ENCODE results near the gene RHOT2. TPM values are rescaled to one million over a fixed set of nuclear protein-coding genes. Genes with fewer than 3 reads are reported as not detected.

Gene RHOT2
- total RNA-seq, 1 experiment from 2014 or later = 73.8 TPM

DNA sequence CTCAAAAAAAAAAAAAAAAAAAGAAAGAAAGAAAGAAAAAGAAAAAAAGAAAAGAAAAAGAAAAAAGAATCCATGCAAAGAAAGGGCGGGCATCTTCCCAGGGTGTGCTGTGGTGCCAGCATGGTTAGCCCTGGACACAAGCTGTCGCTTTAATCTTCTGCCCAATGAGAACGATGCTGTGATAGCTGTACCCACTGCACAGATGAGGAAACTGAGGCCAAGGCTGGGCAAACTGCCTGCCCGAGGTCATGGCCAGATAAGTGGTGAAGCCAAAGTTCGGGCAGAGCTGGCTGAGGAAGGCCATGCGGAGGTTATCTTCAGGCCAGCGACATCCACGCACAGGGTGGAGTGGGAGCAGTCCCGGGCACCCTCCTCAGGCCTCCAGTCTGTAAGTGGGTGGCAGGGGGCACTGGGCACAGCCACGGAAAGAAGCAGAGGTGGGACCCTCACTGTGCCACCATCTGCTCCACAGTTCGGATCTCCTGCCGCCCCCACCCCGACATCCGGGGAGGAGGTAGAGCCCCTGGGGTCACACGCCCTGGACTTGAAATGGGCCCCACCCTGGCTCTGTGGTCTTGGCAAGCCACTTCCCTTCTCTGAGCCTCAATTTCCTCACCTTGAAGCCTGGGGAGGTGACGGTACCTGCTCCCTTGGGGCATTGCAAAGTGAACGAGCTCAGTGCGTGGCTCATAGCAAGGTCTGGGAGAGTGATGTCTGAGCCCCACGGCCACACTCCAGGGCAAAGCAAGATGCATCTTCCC lies 31.2 kb downstream of the RHOT2 start:
- H3K27ac ChIP-seq (ENCODE audit: low read length) = no peak overlapping the region
- no peak for DNase-seq
- no peaks in the 10 kb centered on the region for H3K27me3 ChIP-seq (ENCODE audit: low read length)
- H4K20me1 ChIP-seq (ENCODE audit: insufficient read depth, low read depth, low read length) = 0 out of 2 replicates have a peak, but pooled peaks cover under 1% of the 10 kb centered on the region
- no peaks in the 10 kb centered on the region for H3K9me3 ChIP-seq (ENCODE audit: low read length)
- no peak overlapping the region for H3K4me2 ChIP-seq (ENCODE audit: low read depth, low read length, poor library complexity, severe bottlenecking)
- H3K4me1 ChIP-seq (ENCODE audit: low read length) = peaks cover 18% of the 10 kb centered on the region
- no peaks in the 10 kb centered on the region for H3K79me2 ChIP-seq (ENCODE audit: low read length)
- H3K4me3 ChIP-seq (ENCODE audit: low read length) = no peak overlapping the region
- no peak overlapping the region for H3K9ac ChIP-seq (ENCODE audit: low read length)
- H3K9me2 ChIP-seq (replicated peaks; ENCODE audit: insufficient read depth, low read length) = no peaks in the 10 kb centered on the region
- H2AFZ ChIP-seq (ENCODE audit: low read length) = no peak overlapping the region
- H3K36me3 ChIP-seq (ENCODE audit: insufficient read depth, low read length) = no peaks in the 10 kb centered on the region

DNA sequence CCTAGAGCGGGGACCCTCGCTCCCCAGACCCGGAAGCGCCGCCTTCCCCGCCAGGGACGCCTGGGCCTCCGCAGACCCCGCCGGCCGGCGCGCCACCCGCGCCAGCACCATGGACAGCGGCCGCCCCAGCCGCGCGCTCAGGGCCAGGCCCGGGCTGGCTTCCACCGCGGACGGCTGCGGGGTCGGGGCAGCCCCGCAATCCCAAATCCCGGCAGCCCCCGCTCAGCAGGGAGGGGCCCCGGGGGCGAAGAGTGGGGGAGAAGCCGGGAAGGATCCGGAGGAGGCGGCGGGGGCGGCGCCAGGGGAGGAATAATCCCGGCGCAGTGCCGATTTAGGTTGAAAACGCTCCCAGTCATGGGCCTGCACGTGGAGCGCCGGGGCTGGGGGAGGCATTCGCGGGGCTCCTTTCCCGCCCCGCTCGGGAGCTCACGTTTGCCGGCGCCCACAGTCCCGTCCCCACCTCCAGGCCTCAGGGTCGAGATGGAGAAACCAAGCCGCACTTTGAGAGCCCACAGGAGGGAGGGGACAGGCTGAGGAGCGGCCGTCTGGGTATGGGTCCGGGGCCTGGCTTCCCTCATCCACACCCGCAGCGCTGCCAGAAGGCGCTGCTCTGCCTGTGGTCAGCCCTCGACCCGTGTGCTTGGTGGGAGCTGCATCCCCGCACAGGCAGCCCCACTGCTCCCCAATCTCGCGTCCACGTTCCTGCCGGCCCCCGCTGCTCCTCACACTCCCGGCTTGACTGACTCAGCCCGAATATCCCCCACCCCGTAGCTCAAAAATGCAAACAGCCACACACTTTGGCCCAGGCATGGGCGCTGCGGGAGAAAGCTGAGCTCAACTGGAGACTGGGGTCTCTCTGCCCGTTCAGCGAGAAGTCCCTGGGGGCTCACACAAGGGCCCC lies 33.0 kb downstream of the RHOT2 start:
- Histone ChIP-seq H3K4me2 (ENCODE audit: low read depth, low read length, poor library complexity, severe bottlenecking) (no peak overlapping the region), H3K9me3 (ENCODE audit: low read length) (no peaks in the 10 kb centered on the region), H3K4me3 (ENCODE audit: low read length) (no peak overlapping the region), H3K27ac (ENCODE audit: low read length) (no peak overlapping the region), H3K9me2 (replicated peaks; ENCODE audit: insufficient read depth, low read length) (no peaks in the 10 kb centered on the region), H4K20me1 (ENCODE audit: insufficient read depth, low read depth, low read length) (0 out of 2 replicates have a peak, but pooled peaks cover 3% of the 10 kb centered on the region), H3K27me3 (ENCODE audit: low read length) (no peaks in the 10 kb centered on the region), H3K9ac (ENCODE audit: low read length) (no peak overlapping the region), H3K4me1 (ENCODE audit: low read length) (peaks cover under 1% of the 10 kb centered on the region), H3K36me3 (ENCODE audit: insufficient read depth, low read length) (no peaks in the 10 kb centered on the region), H2AFZ (ENCODE audit: low read length) (no peak overlapping the region), H3K79me2 (ENCODE audit: low read length) (no peaks in the 10 kb centered on the region)
- peak; percentile 60 for DNase-seq

GRCh38 chr16:702341-702740 lies 34.4 kb downstream of the RHOT2 start:
- H3K4me3 ChIP-seq (ENCODE audit: low read length) = no peak overlapping the region
- no peaks in the 10 kb centered on the region for H3K36me3 ChIP-seq (ENCODE audit: insufficient read depth, low read length)
- no peak overlapping the region for H3K9ac ChIP-seq (ENCODE audit: low read length)
- no peaks in the 10 kb centered on the region for H3K9me3 ChIP-seq (ENCODE audit: low read length)
- no peak overlapping the region for H3K27ac ChIP-seq (ENCODE audit: low read length)
- no peak overlapping the region for H2AFZ ChIP-seq (ENCODE audit: low read length)
- no peaks in the 10 kb centered on the region for H3K79me2 ChIP-seq (ENCODE audit: low read length)
- H3K4me2 ChIP-seq (ENCODE audit: low read depth, low read length, poor library complexity, severe bottlenecking) = no peak overlapping the region
- H3K4me1 ChIP-seq (ENCODE audit: low read length) = no peaks in the 10 kb centered on the region
- DNase-seq = no peak
- H3K9me2 ChIP-seq (replicated peaks; ENCODE audit: insufficient read depth, low read length) = no peaks in the 10 kb centered on the region
- H4K20me1 ChIP-seq (ENCODE audit: insufficient read depth, low read depth, low read length) = 0 out of 2 replicates have a peak, but pooled peaks cover 3% of the 10 kb centered on the region
- no peaks in the 10 kb centered on the region for H3K27me3 ChIP-seq (ENCODE audit: low read length)

DNA sequence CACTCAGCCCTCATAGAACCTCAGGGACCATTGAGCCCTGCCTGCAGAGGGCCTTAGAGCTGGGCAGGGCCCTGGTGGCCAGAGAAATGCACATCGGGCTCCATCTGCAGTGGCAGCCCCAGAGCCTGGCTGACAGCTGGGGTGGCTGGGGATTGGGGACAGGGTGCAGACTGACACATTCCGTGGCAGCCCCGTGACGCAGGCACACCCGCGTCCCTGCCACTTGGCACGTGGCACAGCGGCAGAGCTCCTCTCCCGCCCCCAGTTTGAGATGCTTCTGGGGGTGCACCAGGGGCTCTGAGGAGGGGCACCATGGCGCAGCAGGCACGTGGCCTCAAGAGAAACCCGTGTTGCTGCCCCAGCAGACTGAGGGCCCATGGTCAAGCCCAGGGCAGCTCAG lies 35.5 kb downstream of the RHOT2 start:
- H3K4me3 ChIP-seq (ENCODE audit: low read length) = no peak overlapping the region
- H3K4me1 ChIP-seq (ENCODE audit: low read length) = no peaks in the 10 kb centered on the region

DNA sequence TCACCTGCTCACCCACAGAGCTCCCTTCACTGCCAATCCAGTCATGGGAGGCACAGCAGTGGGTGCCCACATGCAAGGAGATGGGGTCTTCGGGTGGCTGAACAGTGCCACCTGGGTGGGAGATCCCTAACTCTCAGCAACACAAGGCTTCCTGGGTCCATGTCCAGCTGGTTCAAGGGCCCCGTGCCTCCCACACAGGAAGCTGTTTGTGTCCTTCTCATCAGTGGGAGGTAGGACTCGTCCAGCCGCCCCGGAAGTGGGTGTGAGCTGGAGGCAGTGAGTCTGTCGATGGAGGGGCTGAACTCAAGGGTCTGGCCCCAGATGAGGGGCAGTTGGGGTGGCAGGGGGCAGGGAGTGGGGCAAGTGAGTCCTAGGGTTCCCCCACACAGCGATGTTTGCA lies 36.1 kb downstream of the RHOT2 start:
- H3K4me1 ChIP-seq (ENCODE audit: low read length) = no peaks in the 10 kb centered on the region
- no peak overlapping the region for H3K9ac ChIP-seq (ENCODE audit: low read length)
- H3K27me3 ChIP-seq (ENCODE audit: low read length) = no peaks in the 10 kb centered on the region

More for the DNA sequence above, 35.5 kb downstream of the RHOT2 start:
- no peak overlapping the region for H2AFZ ChIP-seq (ENCODE audit: low read length)
- no peak overlapping the region for H3K9ac ChIP-seq (ENCODE audit: low read length)
- H3K4me2 ChIP-seq (ENCODE audit: low read depth, low read length, poor library complexity, severe bottlenecking) = no peak overlapping the region
- DNase-seq = no peak
- no peaks in the 10 kb centered on the region for H3K9me2 ChIP-seq (replicated peaks; ENCODE audit: insufficient read depth, low read length)
- H3K9me3 ChIP-seq (ENCODE audit: low read length) = no peaks in the 10 kb centered on the region
- H4K20me1 ChIP-seq (ENCODE audit: insufficient read depth, low read depth, low read length) = 0 out of 2 replicates have a peak, but pooled peaks cover 3% of the 10 kb centered on the region
- no peaks in the 10 kb centered on the region for H3K79me2 ChIP-seq (ENCODE audit: low read length)
- no peaks in the 10 kb centered on the region for H3K36me3 ChIP-seq (ENCODE audit: insufficient read depth, low read length)
- H3K27me3 ChIP-seq (ENCODE audit: low read length) = no peaks in the 10 kb centered on the region
- no peak overlapping the region for H3K27ac ChIP-seq (ENCODE audit: low read length)

DNA sequence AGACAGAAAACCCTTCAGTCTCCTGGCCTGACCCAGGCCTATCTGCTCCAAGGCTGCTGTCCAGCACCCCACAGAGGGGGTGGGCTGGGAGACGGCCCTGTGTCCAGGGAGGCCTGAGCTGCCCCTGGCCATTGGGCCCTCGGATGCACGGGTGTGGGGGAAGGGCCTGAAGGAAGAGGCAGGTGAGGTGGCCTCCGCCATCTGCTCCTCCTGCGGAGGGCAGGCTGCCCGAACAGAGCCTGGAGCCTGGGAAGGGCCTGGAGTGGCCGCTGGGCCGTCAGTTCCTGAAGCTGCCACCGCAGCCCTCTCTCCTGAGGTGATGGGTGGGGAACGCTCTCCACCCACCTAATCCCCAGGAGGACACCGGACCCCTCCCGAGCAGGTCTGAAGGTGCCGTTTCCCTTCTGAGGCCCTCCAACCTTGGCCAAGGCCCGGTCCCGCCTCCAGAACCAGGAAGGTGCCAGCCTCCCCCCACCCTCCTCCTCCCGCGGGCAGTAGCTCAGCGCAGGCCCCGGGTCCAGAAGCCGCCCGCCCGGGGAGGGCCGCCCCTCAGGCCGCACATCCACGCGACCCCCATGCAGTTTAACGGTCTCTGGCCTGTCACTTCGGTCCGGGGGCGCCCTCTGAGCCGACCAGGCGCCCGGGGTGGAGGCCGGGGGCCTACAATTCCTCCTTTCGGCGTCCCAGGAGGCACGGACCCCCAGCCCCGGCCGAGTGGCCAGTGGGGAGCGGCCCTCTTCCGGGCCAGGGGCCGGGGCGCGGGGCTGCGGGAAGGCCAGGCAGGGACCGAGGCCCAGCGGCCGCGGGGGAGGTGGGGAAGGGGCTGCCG lies 36.8 kb downstream of the RHOT2 start:
- Histone ChIP-seq H3K4me2 (ENCODE audit: low read depth, low read length, poor library complexity, severe bottlenecking) (no peak overlapping the region), H3K79me2 (ENCODE audit: low read length) (no peaks in the 10 kb centered on the region), H2AFZ (ENCODE audit: low read length) (no peak overlapping the region), H3K27ac (ENCODE audit: low read length) (no peak overlapping the region), H3K4me1 (ENCODE audit: low read length) (peaks cover 3% of the 10 kb centered on the region), H4K20me1 (ENCODE audit: insufficient read depth, low read depth, low read length) (peaks cover 4% of the 10 kb centered on the region; the same call in 1 of the 2 replicates), H3K36me3 (ENCODE audit: insufficient read depth, low read length) (no peaks in the 10 kb centered on the region), H3K9me3 (ENCODE audit: low read length) (no peaks in the 10 kb centered on the region), H3K9ac (ENCODE audit: low read length) (no peak overlapping the region), H3K27me3 (ENCODE audit: low read length) (no peaks in the 10 kb centered on the region), H3K4me3 (ENCODE audit: low read length) (no peak overlapping the region), H3K9me2 (replicated peaks; ENCODE audit: insufficient read depth, low read length) (no peaks in the 10 kb centered on the region)
- DNase-seq = no peak

More for the DNA sequence above, 36.1 kb downstream of the RHOT2 start:
- no peak overlapping the region for H3K27ac ChIP-seq (ENCODE audit: low read length)
- no peak overlapping the region for H2AFZ ChIP-seq (ENCODE audit: low read length)
- no peaks in the 10 kb centered on the region for H3K9me3 ChIP-seq (ENCODE audit: low read length)
- H3K4me3 ChIP-seq (ENCODE audit: low read length) = no peak overlapping the region
- H4K20me1 ChIP-seq (ENCODE audit: insufficient read depth, low read depth, low read length) = 0 out of 2 replicates have a peak, but pooled peaks cover 3% of the 10 kb centered on the region
- H3K79me2 ChIP-seq (ENCODE audit: low read length) = no peaks in the 10 kb centered on the region
- H3K36me3 ChIP-seq (ENCODE audit: insufficient read depth, low read length) = no peaks in the 10 kb centered on the region
- H3K4me2 ChIP-seq (ENCODE audit: low read depth, low read length, poor library complexity, severe bottlenecking) = no peak overlapping the region
- DNase-seq = no peak
- H3K9me2 ChIP-seq (replicated peaks; ENCODE audit: insufficient read depth, low read length) = no peaks in the 10 kb centered on the region

DNA sequence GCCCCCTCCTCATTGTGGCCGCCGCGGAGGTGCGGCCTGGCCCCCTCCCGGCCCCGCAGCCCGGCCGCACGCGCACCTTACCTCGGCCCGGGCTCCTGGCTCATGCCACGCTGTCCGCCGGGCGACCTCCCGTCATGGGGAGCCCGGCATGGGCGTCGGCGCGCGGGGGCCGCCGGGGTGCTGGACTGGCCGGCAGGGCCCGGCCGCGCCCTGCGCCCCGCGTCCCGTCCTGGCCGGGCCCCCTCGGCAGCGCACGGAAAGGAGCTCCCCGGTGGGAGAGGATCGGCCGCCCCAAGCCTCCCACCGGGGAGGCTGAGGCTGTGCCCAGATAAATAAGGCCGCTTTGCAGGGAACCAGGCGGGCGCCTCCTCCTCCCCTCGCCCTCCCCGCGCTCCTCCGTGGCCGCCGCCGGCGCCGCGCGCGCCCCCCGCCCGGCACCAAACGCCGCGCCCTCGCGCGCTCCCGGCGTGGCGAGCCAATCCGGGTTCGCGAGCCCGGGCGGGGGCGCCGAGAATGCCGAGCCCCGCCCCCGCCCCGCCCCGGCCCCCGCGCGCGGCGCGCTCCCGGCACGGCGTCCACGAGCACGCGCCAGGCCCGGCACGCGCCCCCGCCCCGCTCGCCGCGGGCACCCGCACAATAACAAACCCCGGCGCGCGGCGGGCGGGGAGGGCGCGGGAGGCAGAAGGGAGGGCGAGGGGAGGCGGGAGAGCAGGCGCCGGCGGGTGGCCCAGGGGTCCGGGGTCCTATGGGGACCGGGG lies 37.7 kb downstream of the RHOT2 start, which contains the start of gene FBXL16:
FBXL16 (minus strand) TSS at position 371 of the 758 bp plus-strand sequence. CDS start 8,396 bp downstream, outside the sequence.
- H3K4me3 ChIP-seq (ENCODE audit: low read length) = no peak within 1 kb of the TSS
- H2AFZ ChIP-seq (ENCODE audit: low read length) = no peak within 1 kb of the TSS
- H3K4me2 ChIP-seq (ENCODE audit: low read depth, low read length, poor library complexity, severe bottlenecking) = no peak within 1 kb of the TSS
- no peaks in the 10 kb centered on the region for H3K9me3 ChIP-seq (ENCODE audit: low read length)
- no peaks in the 10 kb centered on the region for H3K9me2 ChIP-seq (replicated peaks; ENCODE audit: insufficient read depth, low read length)
- H3K27ac ChIP-seq (ENCODE audit: low read length) = no peak within 1 kb of the TSS
- no peaks in the 10 kb centered on the region for H3K79me2 ChIP-seq (ENCODE audit: low read length)
- DNase-seq = peak; percentile 68
- H3K27me3 ChIP-seq (ENCODE audit: low read length) = no peaks in the 10 kb centered on the region
- H4K20me1 ChIP-seq (ENCODE audit: insufficient read depth, low read depth, low read length) = peaks cover 11% of the 10 kb centered on the region; the same call in 1 of the 2 replicates
- no peaks in the 10 kb centered on the region for H3K36me3 ChIP-seq (ENCODE audit: insufficient read depth, low read length)
- peaks cover 9% of the 10 kb centered on the region for H3K4me1 ChIP-seq (ENCODE audit: low read length)
- no peak within 1 kb of the TSS for H3K9ac ChIP-seq (ENCODE audit: low read length)
